Measurements from ENCODE around the gene HMCN2. TPM values are rescaled to one million over a fixed set of nuclear protein-coding genes. Genes with fewer than 3 reads are reported as not detected.

HMCN2 gene
- polyA plus RNA-seq, 1 experiment: under 0.01 TPM

DNA sequence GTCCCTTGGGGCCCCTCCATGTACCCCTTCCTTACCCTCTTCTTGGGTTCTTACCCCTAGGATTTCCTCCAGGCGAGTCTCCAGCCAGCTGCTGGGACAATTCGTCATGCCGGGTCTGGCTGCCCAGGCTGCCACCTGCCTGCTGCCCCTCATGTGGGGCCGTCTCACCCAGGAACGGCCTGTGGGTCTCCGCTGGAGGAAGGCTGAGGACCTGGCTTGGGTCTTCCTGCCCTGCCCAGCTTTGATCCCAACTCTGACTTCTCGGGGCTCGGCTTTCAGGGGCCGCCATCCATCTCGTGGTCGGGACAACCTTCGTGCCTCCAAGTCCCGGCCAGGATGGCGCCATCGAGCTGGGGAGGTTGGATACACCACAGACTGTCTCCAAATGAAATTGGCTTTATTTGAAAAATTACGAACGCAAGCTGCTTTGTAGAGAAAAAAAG is 38.1 kb downstream of the HMCN2 start:
- Histone ChIP-seq H3K9me3 (ENCODE audit: control insufficient read depth, insufficient read depth, low read length) (no peaks in the 10 kb centered on the region; the same call in 1 of the 2 replicates), H3K27ac (ENCODE audit: low read depth, low read length) (no peak overlapping the region), H3K4me3 (ENCODE audit: low read depth, low read length) (no peak overlapping the region), H3K27me3 (ENCODE audit: control insufficient read depth, insufficient read depth, low read length) (peaks cover 48% of the 10 kb centered on the region)
- TF ChIP-seq, protein P1, sequence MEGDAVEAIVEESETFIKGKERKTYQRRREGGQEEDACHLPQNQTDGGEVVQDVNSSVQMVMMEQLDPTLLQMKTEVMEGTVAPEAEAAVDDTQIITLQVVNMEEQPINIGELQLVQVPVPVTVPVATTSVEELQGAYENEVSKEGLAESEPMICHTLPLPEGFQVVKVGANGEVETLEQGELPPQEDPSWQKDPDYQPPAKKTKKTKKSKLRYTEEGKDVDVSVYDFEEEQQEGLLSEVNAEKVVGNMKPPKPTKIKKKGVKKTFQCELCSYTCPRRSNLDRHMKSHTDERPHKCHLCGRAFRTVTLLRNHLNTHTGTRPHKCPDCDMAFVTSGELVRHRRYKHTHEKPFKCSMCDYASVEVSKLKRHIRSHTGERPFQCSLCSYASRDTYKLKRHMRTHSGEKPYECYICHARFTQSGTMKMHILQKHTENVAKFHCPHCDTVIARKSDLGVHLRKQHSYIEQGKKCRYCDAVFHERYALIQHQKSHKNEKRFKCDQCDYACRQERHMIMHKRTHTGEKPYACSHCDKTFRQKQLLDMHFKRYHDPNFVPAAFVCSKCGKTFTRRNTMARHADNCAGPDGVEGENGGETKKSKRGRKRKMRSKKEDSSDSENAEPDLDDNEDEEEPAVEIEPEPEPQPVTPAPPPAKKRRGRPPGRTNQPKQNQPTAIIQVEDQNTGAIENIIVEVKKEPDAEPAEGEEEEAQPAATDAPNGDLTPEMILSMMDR (IDR thresholded peaks at IDR 0.05; ENCODE audit: low read depth, low read length): no peak
- ChIA-PET POLR2A (no interaction called here), CTCF (interaction anchor here (0.8 kb wide), 1 partner anchor 67 kb away, joined by 6 read pairs; no protein-coding TSS in a partner anchor)
- DNase-seq (ENCODE audit: low read depth, low spot score): no peak

DNA sequence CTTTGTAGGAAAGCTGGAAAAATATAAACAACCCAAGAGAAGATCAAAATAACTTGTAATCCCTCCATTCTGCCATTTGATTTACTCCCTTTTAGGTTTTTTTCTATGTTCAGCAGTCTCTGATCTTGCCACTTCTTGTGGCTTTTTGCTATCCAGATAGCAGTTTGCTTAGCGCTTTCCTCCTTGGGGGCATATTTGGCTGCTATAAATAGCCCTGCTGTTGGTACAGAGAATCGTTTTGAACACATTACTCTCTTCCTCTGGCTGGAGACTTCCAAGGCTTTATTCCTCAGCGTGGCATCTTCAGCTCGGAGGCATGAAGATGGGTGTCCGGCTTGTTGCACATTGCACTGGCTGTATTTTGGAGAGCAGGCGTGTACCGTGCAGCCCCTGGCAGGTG is 38.6 kb downstream of the HMCN2 start:
- TF ChIP-seq, protein P1 (IDR thresholded peaks at IDR 0.05; ENCODE audit: low read depth, low read length): no peak
- Histone ChIP-seq H3K4me3 (ENCODE audit: low read depth, low read length) (no peak overlapping the region), H3K9me3 (ENCODE audit: control insufficient read depth, insufficient read depth, low read length) (no peaks in the 10 kb centered on the region), H3K27me3 (ENCODE audit: control insufficient read depth, insufficient read depth, low read length) (peaks cover 48% of the 10 kb centered on the region), H3K27ac (ENCODE audit: low read depth, low read length) (no peak overlapping the region)
- CTCF ChIA-PET: interaction anchor here (0.8 kb wide), 1 partner anchor 68 kb away, joined by 6 read pairs; no protein-coding TSS in a partner anchor
- POLR2A ChIA-PET: no interaction called here
- no peak for DNase-seq (ENCODE audit: low read depth, low spot score)

DNA sequence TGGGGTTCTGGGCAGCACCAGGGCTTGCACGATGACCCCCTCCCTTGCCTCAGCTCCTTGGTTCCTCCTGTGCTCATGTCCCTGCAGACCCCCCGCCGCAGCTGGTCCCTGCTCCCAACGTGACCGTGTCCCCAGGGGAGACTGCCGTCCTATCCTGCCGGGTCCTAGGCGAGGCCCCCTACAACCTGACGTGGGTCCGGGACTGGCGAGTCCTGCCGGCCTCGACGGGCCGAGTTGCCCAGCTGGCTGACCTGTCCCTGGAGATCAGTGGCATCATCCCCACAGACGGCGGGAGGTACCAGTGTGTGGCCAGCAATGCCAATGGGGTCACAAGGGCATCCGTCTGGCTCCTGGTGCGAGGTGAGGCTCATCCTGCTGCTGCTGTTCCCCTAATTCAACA is 39.1 kb downstream of the HMCN2 start:
- TF ChIP-seq, protein P1 (IDR thresholded peaks at IDR 0.05; ENCODE audit: low read depth, low read length): no peak
- no peak overlapping the region for H3K27ac ChIP-seq (ENCODE audit: low read depth, low read length)
- peaks cover 1% of the 10 kb centered on the region; the same call in 1 of the 2 replicates for H3K9me3 ChIP-seq (ENCODE audit: control insufficient read depth, insufficient read depth, low read length)
- no peak overlapping the region for H3K4me3 ChIP-seq (ENCODE audit: low read depth, low read length)
- peaks cover 48% of the 10 kb centered on the region for H3K27me3 ChIP-seq (ENCODE audit: control insufficient read depth, insufficient read depth, low read length)
- CTCF ChIA-PET: no interaction called here
- DNase-seq (ENCODE audit: low read depth, low spot score): no peak
- POLR2A ChIA-PET: no interaction called here

DNA sequence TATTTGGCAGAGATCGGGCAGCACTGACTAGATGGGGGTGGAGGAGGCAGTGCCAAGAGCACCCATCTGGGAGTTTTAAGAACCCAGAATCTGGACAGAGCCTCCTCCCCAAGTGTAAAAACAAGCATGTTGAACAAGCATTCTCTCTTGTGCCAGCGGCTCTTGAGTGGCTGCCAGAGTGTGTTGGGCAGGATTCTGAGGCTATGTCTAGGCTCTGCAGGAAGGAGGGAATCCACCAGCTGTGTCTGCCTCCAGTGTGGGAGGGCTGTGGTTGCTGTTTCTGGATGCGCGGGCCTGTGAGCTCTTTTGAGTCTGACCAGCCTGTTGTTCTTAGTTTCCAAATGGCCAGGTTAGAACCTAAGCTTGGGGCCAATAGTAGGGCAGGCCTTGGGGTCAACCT is 39.8 kb downstream of the HMCN2 start:
- TF ChIP-seq, protein P1 (IDR thresholded peaks at IDR 0.05; ENCODE audit: low read depth, low read length): no peak
- CTCF ChIA-PET: no interaction called here
- POLR2A ChIA-PET: interaction anchor here (0.6 kb wide), 1 partner anchor 176 kb away, joined by 3 read pairs; no protein-coding TSS in a partner anchor
- Histone ChIP-seq H3K4me3 (ENCODE audit: low read depth, low read length) (no peak overlapping the region), H3K27me3 (ENCODE audit: control insufficient read depth, insufficient read depth, low read length) (peaks cover 50% of the 10 kb centered on the region), H3K9me3 (ENCODE audit: control insufficient read depth, insufficient read depth, low read length) (peaks cover 6% of the 10 kb centered on the region; the same call in 1 of the 2 replicates), H3K27ac (ENCODE audit: low read depth, low read length) (no peak overlapping the region)
- no peak for DNase-seq (ENCODE audit: low read depth, low spot score)

DNA sequence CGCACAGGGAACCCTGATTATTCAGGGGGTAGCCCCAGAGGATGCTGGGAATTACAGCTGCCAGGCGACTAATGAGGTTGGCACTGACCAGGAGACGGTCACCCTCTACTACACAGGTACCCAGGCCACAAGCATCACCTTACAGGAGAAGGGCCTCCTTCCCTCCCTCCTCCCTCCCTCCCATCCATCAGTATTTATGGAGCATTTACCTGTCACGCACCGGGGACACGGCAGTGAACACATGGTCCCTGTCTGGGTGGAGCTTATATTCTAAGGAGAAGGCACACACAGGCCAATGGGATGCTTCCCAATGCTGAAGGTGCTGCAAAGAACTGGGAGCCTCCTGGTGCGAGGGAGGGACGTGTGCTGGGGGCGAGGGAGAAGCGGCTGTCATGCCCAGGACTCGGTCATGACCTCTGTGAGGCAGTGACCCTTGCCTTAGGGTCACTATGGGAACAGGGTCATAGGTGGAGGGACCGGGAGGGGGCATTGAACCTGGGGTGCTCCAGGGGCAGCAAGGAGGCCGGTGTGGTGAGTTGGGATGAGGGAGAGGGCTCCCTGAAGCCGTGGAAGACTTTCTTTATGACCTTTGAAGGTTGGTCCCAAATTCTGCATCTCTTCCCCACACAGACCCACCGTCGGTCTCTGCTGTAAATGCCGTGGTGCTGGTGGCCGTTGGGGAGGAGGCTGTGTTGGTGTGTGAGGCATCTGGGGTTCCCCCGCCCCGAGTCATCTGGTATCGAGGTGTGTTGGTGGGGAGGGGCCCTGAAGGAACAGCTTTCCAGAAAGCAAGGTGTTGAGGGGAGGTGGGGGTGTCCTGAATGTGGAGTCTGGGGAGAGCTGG is 41.5 kb downstream of the HMCN2 start:
- ChIA-PET POLR2A (no interaction called here), CTCF (interaction anchor here (0.9 kb wide), 1 partner anchor 64 kb away, joined by 3 read pairs; no protein-coding TSS in a partner anchor)
- no peak overlapping the region for H3K4me3 ChIP-seq (ENCODE audit: low read depth, low read length)
- peaks cover 59% of the 10 kb centered on the region for H3K27me3 ChIP-seq (ENCODE audit: control insufficient read depth, insufficient read depth, low read length)
- peaks cover 6% of the 10 kb centered on the region; the same call in 1 of the 2 replicates for H3K9me3 ChIP-seq (ENCODE audit: control insufficient read depth, insufficient read depth, low read length)
- no peak overlapping the region for H3K27ac ChIP-seq (ENCODE audit: low read depth, low read length)
- TF ChIP-seq, protein P1 (IDR thresholded peaks at IDR 0.05; ENCODE audit: low read depth, low read length): no peak
- no peak for DNase-seq (ENCODE audit: low read depth, low spot score)

All from AG04450 (cell line).